Measurements from ENCODE around the gene ERO1A. TPM values are rescaled to one million over a fixed set of nuclear protein-coding genes. Genes with fewer than 3 reads are reported as not detected.

Gene ERO1A
- total and polyA plus RNA-seq, 2 donors (not counting 1 experiment from before 2014, with no cell fraction given): 12.2 to 29.7 TPM

- ChIA-PET POLR2A (no interaction called here), CTCF (no interaction called here)
- H3K4me1 ChIP-seq (ENCODE audit: control insufficient read depth in 2 of 2, insufficient read depth in 2 of 2, low read length in 2 of 2): no peaks in the 10 kb centered on the region
- peaks cover 75% of the 10 kb centered on the region for H3K79me2 ChIP-seq (ENCODE audit: control insufficient read depth, insufficient read depth, low read length)
- H3K27me3 ChIP-seq (replicated peaks in 1 of 4; ENCODE audit: control extremely low read depth in 1 of 4, control insufficient read depth in 3 of 4, insufficient read depth in 4 of 4, low read length in 3 of 4): no peaks in the 10 kb centered on the region
- Mint-ChIP-seq H3K27ac (no peak overlapping the region), H3K9me3 (ENCODE audit: insufficient read depth) (no peaks in the 10 kb centered on the region), H3K27me3 (no peaks in the 10 kb centered on the region), H3K4me3 (no peak overlapping the region), H3K4me1 (peaks cover 29% of the 10 kb centered on the region)
- H3K4me3 ChIP-seq (ENCODE audit: control extremely low read depth in 1 of 5, extremely low read depth in 1 of 5, insufficient read depth in 1 of 5, low read depth in 2 of 5, low read length in 4 of 5): no peak overlapping the region
- intact Hi-C loops (cut with micrococcal nuclease): no loop called here
- peaks cover 48% of the 10 kb centered on the region for H4K20me1 ChIP-seq (ENCODE audit: control insufficient read depth, insufficient read depth, low read length, poor library complexity, severe bottlenecking)
- no peak overlapping the region for H3K4me2 ChIP-seq (replicated peaks; ENCODE audit: low read depth, low read length, poor library complexity, severe bottlenecking)
- no CpG with 5 or more reads among the region's 1 CpG for whole genome bisulfite sequencing (ENCODE audit: insufficient coverage)
- no peak for DNase-seq
- no peaks in the 10 kb centered on the region for H3K9me3 ChIP-seq (ENCODE audit: control extremely low read depth in 1 of 3, control insufficient read depth in 2 of 3, insufficient read depth in 1 of 3, low read length in 2 of 3)
- no peak overlapping the region for H3K9ac ChIP-seq (ENCODE audit: low read length)
- no peak for TF ChIP-seq CTCF (IDR thresholded peaks at IDR 0.05)
- TF ChIP-seq EZH2 (IDR thresholded peaks at IDR 0.05; ENCODE audit: borderline replicate concordance, insufficient read depth, low read depth, low read length, poor library complexity, severe bottlenecking): no peak
- no peak overlapping the region for H2AFZ ChIP-seq (ENCODE audit: insufficient read depth, low read depth, low read length, poor library complexity, severe bottlenecking)
- H3K27ac ChIP-seq (ENCODE audit: low read length in 2 of 2): no peak overlapping the region
- ATAC-seq (ENCODE audit: low read depth): no peak
- peaks cover 0 to 5% of the 10 kb centered on the region in 2 experiments for H3K36me3 ChIP-seq (replicated peaks in 1 of 2; ENCODE audit: control extremely low read depth in 1 of 2, control insufficient read depth in 1 of 2, extremely low read depth in 1 of 2, insufficient read depth in 2 of 2, low read length in 1 of 2)
Observed at GRCh38 chr14:52686176-52686575, 9.2 kb downstream of the ERO1A start.

GRCh38 chr14:52683985-52684520 lies 11.3 kb downstream of the ERO1A start:
- H3K27ac Mint-ChIP-seq: no peak overlapping the region
- no peak overlapping the region for H3K4me3 Mint-ChIP-seq
- DNase-seq: no peak
- CTCF ChIA-PET: interaction anchor here (0.5 kb wide), 1 partner anchor 174 kb away, joined by 3 read pairs; no protein-coding TSS in a partner anchor
- Histone ChIP-seq H3K36me3 (replicated peaks in 1 of 2; ENCODE audit: control extremely low read depth in 1 of 2, control insufficient read depth in 1 of 2, extremely low read depth in 1 of 2, insufficient read depth in 2 of 2, low read length in 1 of 2) (peaks cover 0 to 11% of the 10 kb centered on the region in 2 experiments), H2AFZ (ENCODE audit: insufficient read depth, low read depth, low read length, poor library complexity, severe bottlenecking) (no peak overlapping the region), H3K9me3 (ENCODE audit: control extremely low read depth in 1 of 3, control insufficient read depth in 2 of 3, insufficient read depth in 1 of 3, low read length in 2 of 3) (no peaks in the 10 kb centered on the region), H3K4me2 (replicated peaks; ENCODE audit: low read depth, low read length, poor library complexity, severe bottlenecking) (no peak overlapping the region), H3K27me3 (replicated peaks in 1 of 4; ENCODE audit: control extremely low read depth in 1 of 4, control insufficient read depth in 3 of 4, insufficient read depth in 4 of 4, low read length in 3 of 4) (no peaks in the 10 kb centered on the region), H3K9ac (ENCODE audit: low read length) (no peak overlapping the region), H4K20me1 (ENCODE audit: control insufficient read depth, insufficient read depth, low read length, poor library complexity, severe bottlenecking) (peaks cover 43% of the 10 kb centered on the region), H3K79me2 (ENCODE audit: control insufficient read depth, insufficient read depth, low read length) (peaks cover 53% of the 10 kb centered on the region), H3K4me1 (ENCODE audit: control insufficient read depth in 2 of 2, insufficient read depth in 2 of 2, low read length in 2 of 2) (no peaks in the 10 kb centered on the region), H3K4me3 (ENCODE audit: control extremely low read depth in 1 of 5, extremely low read depth in 1 of 5, insufficient read depth in 1 of 5, low read depth in 2 of 5, low read length in 4 of 5) (no peak overlapping the region), H3K27ac (ENCODE audit: low read length in 2 of 2) (no peak overlapping the region)
- H3K4me1 Mint-ChIP-seq: peaks cover 25% of the 10 kb centered on the region
- TF ChIP-seq EZH2 (IDR thresholded peaks at IDR 0.05; ENCODE audit: borderline replicate concordance, insufficient read depth, low read depth, low read length, poor library complexity, severe bottlenecking): no peak
- TF ChIP-seq CTCF (IDR thresholded peaks at IDR 0.05): no peak
- no peaks in the 10 kb centered on the region for H3K9me3 Mint-ChIP-seq (ENCODE audit: insufficient read depth)
- no peak for ATAC-seq (ENCODE audit: low read depth)
- WGBS (ENCODE audit: insufficient coverage): no CpG with 5 or more reads among the region's 2 CpGs
- POLR2A ChIA-PET: no interaction called here
- H3K27me3 Mint-ChIP-seq: no peaks in the 10 kb centered on the region
- intact Hi-C loops (cut with micrococcal nuclease): no loop called here

All from B cell (primary cell).